ENCODE results near the gene OR1B1.

DNA sequence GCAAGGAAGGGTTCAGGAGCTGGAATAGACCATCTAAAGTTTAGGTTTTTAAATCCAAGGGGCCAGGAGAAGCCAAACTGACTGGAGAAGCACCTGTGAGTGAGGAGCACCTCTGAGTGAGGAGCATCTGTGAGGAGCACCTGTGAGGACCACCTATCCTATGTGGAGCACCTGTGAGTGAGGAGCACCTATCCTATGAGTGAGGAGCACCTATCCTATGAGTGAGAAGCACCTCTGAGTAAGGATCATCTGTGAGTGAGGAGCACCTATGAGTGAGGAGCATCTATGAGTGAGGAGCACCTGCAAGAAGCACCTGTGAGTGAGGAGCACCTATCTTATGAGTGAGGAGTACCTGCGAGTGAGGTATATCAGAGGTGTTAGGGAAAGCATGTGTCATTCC lies 50.8 kb downstream of the OR1B1 start:
- TF ChIP-seq, protein P1, sequence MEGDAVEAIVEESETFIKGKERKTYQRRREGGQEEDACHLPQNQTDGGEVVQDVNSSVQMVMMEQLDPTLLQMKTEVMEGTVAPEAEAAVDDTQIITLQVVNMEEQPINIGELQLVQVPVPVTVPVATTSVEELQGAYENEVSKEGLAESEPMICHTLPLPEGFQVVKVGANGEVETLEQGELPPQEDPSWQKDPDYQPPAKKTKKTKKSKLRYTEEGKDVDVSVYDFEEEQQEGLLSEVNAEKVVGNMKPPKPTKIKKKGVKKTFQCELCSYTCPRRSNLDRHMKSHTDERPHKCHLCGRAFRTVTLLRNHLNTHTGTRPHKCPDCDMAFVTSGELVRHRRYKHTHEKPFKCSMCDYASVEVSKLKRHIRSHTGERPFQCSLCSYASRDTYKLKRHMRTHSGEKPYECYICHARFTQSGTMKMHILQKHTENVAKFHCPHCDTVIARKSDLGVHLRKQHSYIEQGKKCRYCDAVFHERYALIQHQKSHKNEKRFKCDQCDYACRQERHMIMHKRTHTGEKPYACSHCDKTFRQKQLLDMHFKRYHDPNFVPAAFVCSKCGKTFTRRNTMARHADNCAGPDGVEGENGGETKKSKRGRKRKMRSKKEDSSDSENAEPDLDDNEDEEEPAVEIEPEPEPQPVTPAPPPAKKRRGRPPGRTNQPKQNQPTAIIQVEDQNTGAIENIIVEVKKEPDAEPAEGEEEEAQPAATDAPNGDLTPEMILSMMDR (conservative IDR thresholded peaks at IDR 0.05; ENCODE audit: low read length): no peak
- no peak for TF ChIP-seq EZH2phosphoT487 (IDR thresholded peaks at IDR 0.05; ENCODE audit: borderline replicate concordance)

Data from Loucy (cell line).